Hair follicle dermal papilla cell (primary cell): Measurements from ENCODE around the gene ACVR2B. TPM values are rescaled to one million over a fixed set of nuclear protein-coding genes. Genes with fewer than 3 reads are reported as not detected.

Experiments
- small RNA-seq: library from RNA; depleted of rRNA; stranded (forward); fragments of <200 nt; gene quantifications from one replicate; pipeline ENCODE3, GENCODE V24; 2012
- total RNA-seq: library from RNA; depleted of rRNA; stranded (reverse); fragments of >200 nt; gene quantifications from 2 replicates; pipeline ENCODE4 v1.2.3, GENCODE V29; 2012

The ACVR2B gene
- total RNA-seq = 2.9 and 3.6 TPM in 2 replicates

DNA sequence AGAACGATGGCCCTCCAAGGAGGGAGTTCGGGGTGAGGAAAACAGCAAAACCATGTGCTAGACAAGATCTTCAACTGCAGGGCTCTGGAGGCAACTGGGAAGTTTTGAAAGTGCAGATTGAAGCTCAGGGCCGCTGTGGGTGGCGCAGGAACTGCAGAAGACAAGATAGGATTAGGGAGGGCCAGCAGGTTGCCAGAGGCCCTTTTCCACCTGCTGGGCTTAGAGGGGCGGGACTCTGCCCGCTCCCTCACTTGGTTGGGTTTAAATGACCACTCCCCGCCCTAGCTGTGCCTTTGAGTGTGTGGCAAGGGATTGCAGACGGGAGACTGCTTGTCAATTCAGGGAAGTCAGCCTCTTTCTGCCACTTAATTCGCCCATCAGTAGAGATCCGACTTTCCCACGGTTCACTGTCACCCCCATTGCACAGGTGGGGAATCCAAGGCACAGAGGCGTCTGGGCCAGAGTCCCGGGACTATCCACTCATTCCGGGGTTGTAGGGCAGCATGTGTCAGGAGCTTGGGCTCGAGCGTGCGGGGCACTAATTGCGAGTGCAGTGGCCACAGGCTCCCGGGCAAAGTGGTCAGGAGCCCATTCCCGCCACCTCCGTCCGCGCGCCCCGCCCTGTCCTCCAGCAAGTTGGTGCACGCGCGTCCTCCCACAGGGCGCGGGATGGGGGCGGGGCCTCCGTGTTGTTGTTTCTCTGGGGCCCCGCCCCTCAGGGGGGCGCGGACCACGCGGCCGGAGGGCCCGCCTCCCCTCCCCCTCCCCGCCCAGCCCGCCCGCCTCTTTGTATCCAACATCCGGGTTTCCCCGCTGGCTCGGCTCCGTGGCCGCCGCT lies at the start of gene ACVR2B:
ACVR2B (plus strand) TSS at position 816 of the 838 bp plus-strand sequence. CDS start 433 bp downstream, outside the sequence.

DNA sequence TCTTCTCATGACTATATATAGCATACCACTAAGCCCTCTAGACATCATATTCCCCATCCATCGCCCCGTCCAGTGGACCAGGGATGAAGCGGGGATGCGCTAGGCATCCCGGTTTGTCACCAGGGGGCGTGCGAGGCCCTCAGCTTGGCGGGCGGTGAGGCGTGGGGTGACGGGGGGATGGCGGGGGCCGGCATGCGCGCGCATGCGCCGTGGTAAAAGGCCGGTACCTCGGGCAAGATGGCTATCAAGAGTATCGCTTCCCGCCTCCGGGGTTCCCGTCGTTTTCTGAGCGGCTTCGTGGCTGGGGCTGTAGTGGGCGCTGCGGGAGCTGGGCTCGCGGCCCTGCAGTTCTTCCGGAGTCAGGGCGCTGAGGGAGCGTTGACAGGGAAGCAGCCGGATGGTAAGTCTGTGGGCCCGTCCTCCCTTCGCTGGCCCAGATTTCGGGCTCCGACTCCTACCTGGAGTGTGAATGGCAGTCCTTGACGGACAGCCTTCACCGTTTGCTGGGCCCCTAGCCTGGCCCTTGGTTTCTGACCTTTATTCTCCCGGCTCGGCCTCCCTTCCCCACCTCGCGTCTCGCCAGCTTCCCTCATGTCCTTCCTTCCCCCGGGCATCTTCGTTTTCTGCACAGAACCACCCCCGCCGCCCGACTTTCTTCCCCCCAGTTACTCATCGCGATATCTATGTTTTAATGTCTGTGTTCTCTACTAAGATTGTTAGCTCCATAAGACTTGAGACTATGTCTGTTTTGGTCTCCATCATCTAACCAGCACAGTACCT lies 42.6 kb downstream of the ACVR2B start, which contains the start of gene EXOG:
EXOG (plus strand) TSS at position 210 of the 780 bp plus-strand sequence; CDS start at position 238, 28 bp downstream.

Small RNA genes lying within 50 kb of the gene (small RNA-seq; reads per million reads assigned to genes)
- not detected for gene RF00019

Other genes starting within 250 kb of the ACVR2B start
- gene SLC22A13, start 188.1 kb upstream of the ACVR2B start, total RNA-seq = 0.24 and 0.97 TPM in 2 replicates
- gene SLC22A14, start 171.6 kb upstream of the ACVR2B start, total RNA-seq = 0.16 and 0.49 TPM in 2 replicates
- gene XYLB, start 107.1 kb upstream of the ACVR2B start, total RNA-seq = 6.2 and 13.5 TPM in 2 replicates
- 9.5 and 11.8 TPM in 2 replicates for gene EXOG, start 42.5 kb downstream of the ACVR2B start, total RNA-seq
- gene SCN5A, start 195.8 kb downstream of the ACVR2B start, total RNA-seq = 0.24 and 0.32 TPM in 2 replicates